H9 (cell line): ENCODE measurements around the gene DHRS13. TPM values are rescaled to one million over a fixed set of nuclear protein-coding genes. Genes with fewer than 3 reads are reported as not detected.
A peak's percentile ranks its signal among the peaks of the same experiment; 100 is the strongest.

Source experiments
- DNase-seq: peaks from one replicate; pipeline ENCODE4 v3.0.0-alpha.2; 2017
- H2AFZ ChIP-seq: one replicate; pipeline ENCODE4 v1.6.1; 2013; ENCODE audit warnings: mild to moderate bottlenecking, low read length, control low read depth, moderate library complexity
- H2AK5ac ChIP-seq: 2 replicates; pipeline ENCODE4 v1.6.1; 2013; ENCODE audit warnings: low read length, control low read depth, mixed read lengths; ENCODE audit not compliant: insufficient read length
- H2BK120ac ChIP-seq: one replicate; pipeline ENCODE4 v1.6.1; 2013; ENCODE audit warnings: low read depth, mild to moderate bottlenecking, low read length, control low read depth, inconsistent platforms; ENCODE audit not compliant: poor library complexity, severe bottlenecking
- H2BK12ac ChIP-seq: 2 replicates; pipeline ENCODE4 v1.6.1; 2013; ENCODE audit warnings: low read length, control low read depth, mixed read lengths, low read depth; ENCODE audit not compliant: insufficient read length
- H2BK15ac ChIP-seq: 2 replicates; pipeline ENCODE4 v1.6.1; 2013; ENCODE audit warnings: low read depth, low read length, control low read depth
- H2BK20ac ChIP-seq: one replicate; pipeline ENCODE4 v1.6.1; 2013; ENCODE audit warnings: low read depth, mild to moderate bottlenecking, low read length, control low read depth, inconsistent platforms; ENCODE audit not compliant: poor library complexity, severe bottlenecking
- H2BK5ac ChIP-seq: 2 replicates; pipeline ENCODE4 v1.6.1; 2013; ENCODE audit warnings: low read length, control low read depth, mixed read lengths; ENCODE audit not compliant: insufficient read length
- H3K14ac ChIP-seq: 2 replicates; pipeline ENCODE4 v1.6.1; 2013; ENCODE audit warnings: low read length, control low read depth; ENCODE audit not compliant: insufficient read depth
- H3K18ac ChIP-seq: 2 replicates; pipeline ENCODE4 v1.6.1; 2013; ENCODE audit warnings: low read depth, mild to moderate bottlenecking, mixed read lengths, low read length, control low read depth; ENCODE audit not compliant: insufficient read length
- H3K23ac ChIP-seq: 2 replicates; pipeline ENCODE4 v1.6.1; 2013; ENCODE audit warnings: low read length, control low read depth, mixed read lengths, low read depth; ENCODE audit not compliant: insufficient read length
- H3K23me2 ChIP-seq: 2 replicates; pipeline ENCODE4 v1.6.1; 2013; ENCODE audit warnings: low read depth, mild to moderate bottlenecking, mixed read lengths, low read length, control low read depth; ENCODE audit not compliant: insufficient read length, poor library complexity, severe bottlenecking
- H3K27ac ChIP-seq: 2 replicates; pipeline ENCODE4 v1.5.1; 2013; ENCODE audit warnings: low read length, control low read depth, mixed read lengths, low read depth; ENCODE audit not compliant: insufficient read length
- H3K27me3 ChIP-seq: 2 replicates; pipeline ENCODE4 v1.6.1; 2013; ENCODE audit warnings: low read length, control low read depth, inconsistent platforms; ENCODE audit not compliant: insufficient read depth
- H3K4ac ChIP-seq: 2 replicates; pipeline ENCODE4 v1.6.1; 2013; ENCODE audit warnings: low read depth, mild to moderate bottlenecking, control low read depth, inconsistent platforms, low read length, moderate library complexity
- H3K4me1 ChIP-seq: 2 replicates; pipeline ENCODE4 v1.6.1; 2013; ENCODE audit warnings: low read length, control low read depth, inconsistent platforms; ENCODE audit not compliant: insufficient read depth
- H3K4me2 ChIP-seq: 2 replicates; pipeline ENCODE4 v1.6.1; 2013; ENCODE audit warnings: low read length, control low read depth, mixed read lengths; ENCODE audit not compliant: insufficient read length, insufficient read depth
- H3K56ac ChIP-seq: 2 replicates; pipeline ENCODE4 v1.6.1; 2013; ENCODE audit warnings: low read depth, mild to moderate bottlenecking, mixed read lengths, low read length, control low read depth; ENCODE audit not compliant: insufficient read length
- H3K79me1 ChIP-seq: 2 replicates; pipeline ENCODE4 v1.6.1; 2013; ENCODE audit warnings: low read depth, mild to moderate bottlenecking, moderate library complexity, low read length, control low read depth, inconsistent platforms; ENCODE audit not compliant: insufficient read depth, poor library complexity, severe bottlenecking
- H3K79me2 ChIP-seq: 2 replicates; pipeline ENCODE4 v1.6.1; 2013; ENCODE audit warnings: low read length, control low read depth, inconsistent platforms; ENCODE audit not compliant: insufficient read depth
- H3K9ac ChIP-seq: 2 replicates; pipeline ENCODE4 v1.6.1; 2013; ENCODE audit warnings: low read length, control low read depth, mixed read lengths; ENCODE audit not compliant: insufficient read length; ENCODE audit errors: extremely low read depth
- H3K9me3 ChIP-seq: one replicate; pipeline ENCODE4 v1.6.1; 2013; ENCODE audit warnings: low read depth, low read length, inconsistent platforms; ENCODE audit not compliant: control insufficient read depth
- H3T11ph ChIP-seq: one replicate; pipeline ENCODE4 v1.6.1; 2013; ENCODE audit warnings: mild to moderate bottlenecking, low read length, control low read depth, inconsistent platforms
- H4K20me1 ChIP-seq: one replicate; pipeline ENCODE4 v1.6.1; 2013; ENCODE audit not compliant: control insufficient read depth, insufficient read length, insufficient read depth
- H4K5ac ChIP-seq: 2 replicates; pipeline ENCODE4 v1.6.1; 2013; ENCODE audit warnings: low read depth, mild to moderate bottlenecking, mixed read lengths, low read length, control low read depth; ENCODE audit not compliant: insufficient read length
- H4K8ac ChIP-seq: replicated peaks from 2 replicates; pipeline ENCODE4 v1.6.1; 2013; ENCODE audit warnings: low read length, control low read depth, mixed read lengths, low read depth; ENCODE audit not compliant: insufficient read length
- H4K91ac ChIP-seq: 2 replicates; pipeline ENCODE4 v1.6.1; 2013; ENCODE audit warnings: low read depth, mild to moderate bottlenecking, moderate library complexity, mixed read lengths, low read length, control low read depth; ENCODE audit not compliant: insufficient read length
- H3K27ac Mint-ChIP-seq, 3 experiments: 2 replicates in 2 of 3; 3 replicates in 1 of 3; pipeline ENCODE4 v1.8.0; 2020 to 2021; ENCODE audit warnings: mixed read lengths in 3 of 3, mild to moderate bottlenecking in 1 of 3, moderate library complexity in 1 of 3
- H3K27me3 Mint-ChIP-seq: 2 replicates; pipeline ENCODE4 v1.8.0; 2021; ENCODE audit warnings: low read depth, mild to moderate bottlenecking, moderate library complexity, mixed read lengths
- H3K36me3 Mint-ChIP-seq, 3 experiments: 2 replicates in 2 of 3; 3 replicates in 1 of 3; pipeline ENCODE4 v1.8.0; 2020 to 2021; ENCODE audit warnings: low read depth in 3 of 3, mixed read lengths in 3 of 3; ENCODE audit not compliant: insufficient read depth in 1 of 3
- H3K4me1 Mint-ChIP-seq, 2 experiments: 2 replicates each; pipeline ENCODE4 v1.8.0; 2020; ENCODE audit warnings: mixed read lengths in 2 of 2
- H3K4me3 Mint-ChIP-seq, 2 experiments: 2 replicates in 1 of 2; 3 replicates in 1 of 2; pipeline ENCODE4 v1.8.0; 2020 to 2021; ENCODE audit warnings: mild to moderate bottlenecking in 2 of 2, mixed read lengths in 2 of 2, moderate library complexity in 1 of 2
- H3K9me3 Mint-ChIP-seq, 2 experiments: 2 replicates in 1 of 2; 3 replicates in 1 of 2; pipeline ENCODE4 v1.8.0; 2020; ENCODE audit warnings: mild to moderate bottlenecking in 2 of 2, mixed read lengths in 2 of 2, moderate library complexity in 1 of 2
- CTCF ChIP-seq: fragments of 200-600 bp; sonication (generic); conservative IDR thresholded peaks from 3 replicates; pipeline ENCODE4 v1.8.0; 2021; ENCODE audit warnings: antibody characterized with exemption, mild to moderate bottlenecking
- WGBS: extraction: QIAGEN DNeasy Blood & Tissue Kit; methylation state at CpG from one replicate; pipeline ENCODE4 v1.1.7; 2013; ENCODE audit warnings: missing lambda C conversion rate, low lambda C conversion rate, mixed read lengths; ENCODE audit not compliant: insufficient read length; ENCODE audit errors: extremely low coverage; 5-methylcytosine and 5-hydroxymethylcytosine counted together
- total RNA-seq: library from RNA; stranded (reverse); gene quantifications from 2 replicates; pipeline ENCODE4 v1.2.1, GENCODE V29; 2021

Gene DHRS13
- total RNA-seq, 1 experiment from 2014 or later = 29.6 TPM

GRCh38 chr17:28864991-28865849 is 37.7 kb downstream of the DHRS13 start:
- no CpG with 5 or more reads among the region's 11 CpGs for WGBS
- H3K27ac Mint-ChIP-seq = peak overlapping the region in 1 of 3 experiments; percentile 21; a peak in 2 of 7 replicates
- Histone ChIP-seq H3K79me1 (no peaks in the 10 kb centered on the region), H2AK5ac (no peak overlapping the region), H4K20me1 (no peaks in the 10 kb centered on the region), H3K9ac (no peak overlapping the region), H3K23me2 (peaks cover 3% of the 10 kb centered on the region), H2BK120ac (no peak overlapping the region), H4K91ac (no peak overlapping the region), H2BK5ac (no peak overlapping the region), H2BK15ac (0 out of 2 replicates have a peak overlapping the region, but pooled peaks have one; percentile 68), H3K23ac (no peak overlapping the region), H2BK20ac (no peak overlapping the region), H3K4me2 (no peak overlapping the region), H3K14ac (no peak overlapping the region), H3K4ac (no peak overlapping the region), H4K5ac (no peak overlapping the region), H3T11ph (no peak overlapping the region), H4K8ac (no peak overlapping the region), H3K27ac (no peak overlapping the region), H2AFZ (no peak overlapping the region), H3K27me3 (no peaks in the 10 kb centered on the region), H3K79me2 (no peaks in the 10 kb centered on the region), H3K9me3 (no peaks in the 10 kb centered on the region), H2BK12ac (no peak overlapping the region), H3K56ac (no peak overlapping the region), H3K18ac (no peak overlapping the region), H3K4me1 (no peaks in the 10 kb centered on the region; the same call in 1 of the 2 replicates)
- H3K27me3 Mint-ChIP-seq = peaks cover 6% of the 10 kb centered on the region
- no peak for TF ChIP-seq CTCF
- H3K4me1 Mint-ChIP-seq = peaks cover 14 to 21% of the 10 kb centered on the region in 2 experiments
- no peaks in the 10 kb centered on the region for H3K9me3 Mint-ChIP-seq
- peaks cover 5 to 11% (median 6%) of the 10 kb centered on the region in 3 experiments; a peak in 6 of 7 replicates for H3K36me3 Mint-ChIP-seq
- no peak for DNase-seq
- no peak overlapping the region for H3K4me3 Mint-ChIP-seq
